Measurements from ENCODE around the gene RWDD3.

Gene RWDD3

DNA sequence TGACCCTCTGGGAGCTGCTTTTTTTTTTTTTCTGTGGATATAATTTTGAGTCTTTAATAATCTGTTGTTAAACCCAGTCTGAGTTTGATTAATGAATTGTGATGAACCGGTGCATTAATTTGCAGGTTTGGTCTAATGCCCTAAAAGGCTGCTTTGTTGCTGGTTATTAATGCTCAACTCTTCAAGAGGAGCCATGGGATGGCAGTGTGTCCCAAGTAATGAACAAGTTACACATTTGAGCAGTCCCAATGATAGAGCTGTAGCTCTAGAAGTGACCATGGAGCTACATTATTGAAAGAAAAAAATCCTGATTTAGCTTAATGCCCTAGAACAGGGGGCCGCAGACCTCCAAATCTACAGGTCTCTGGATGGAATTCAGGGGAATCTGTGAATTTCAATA lies 53.1 kb downstream of the RWDD3 start:
- no peak for DNase-seq

DNA sequence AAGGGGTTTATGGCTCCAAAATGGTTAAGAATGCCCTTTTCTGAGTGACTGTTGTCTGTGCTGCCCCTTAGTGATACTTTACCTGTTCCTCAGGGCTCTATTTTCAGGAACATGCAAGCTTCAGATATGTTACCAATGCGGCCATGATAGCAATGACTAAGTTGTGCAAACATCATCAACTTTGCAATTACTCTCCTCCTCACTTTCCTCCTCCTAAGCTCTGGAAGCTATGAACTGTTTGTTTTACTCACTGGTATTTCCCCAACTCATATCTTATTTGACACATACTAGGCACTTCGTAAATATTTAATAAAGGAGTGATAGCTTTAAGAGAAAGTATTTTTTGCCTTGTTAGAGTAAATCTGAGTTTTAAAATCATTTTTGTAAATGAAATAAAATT lies 53.8 kb downstream of the RWDD3 start:
- no peak for DNase-seq
